Esophagus squamous epithelium (tissue), 4 donors: ENCODE measurements around the gene LRP1.

Source experiments
- POLR2A ChIP-seq, 4 donors: fragments of 450-650 bp; IDR thresholded peaks; one replicate each; pipeline ENCODE4 v1.6.1; 2017; ENCODE audit warnings: antibody characterized with exemption in 4 of 4, mild to moderate bottlenecking in 4 of 4, moderate library complexity in 3 of 4
- TF ChIP-seq, protein P1 (sequence below), 6 experiments: fragments of 450-650 bp in 4 of 6; fragments of 200-600 bp in 2 of 6; sonication (generic) in 2 of 6; IDR thresholded peaks; one replicate each; pipeline ENCODE4 v1.5.1; 2016 to 2019; ENCODE audit warnings: antibody characterized with exemption in 6 of 6, mild to moderate bottlenecking in 4 of 6, moderate library complexity in 4 of 6

DNA sequence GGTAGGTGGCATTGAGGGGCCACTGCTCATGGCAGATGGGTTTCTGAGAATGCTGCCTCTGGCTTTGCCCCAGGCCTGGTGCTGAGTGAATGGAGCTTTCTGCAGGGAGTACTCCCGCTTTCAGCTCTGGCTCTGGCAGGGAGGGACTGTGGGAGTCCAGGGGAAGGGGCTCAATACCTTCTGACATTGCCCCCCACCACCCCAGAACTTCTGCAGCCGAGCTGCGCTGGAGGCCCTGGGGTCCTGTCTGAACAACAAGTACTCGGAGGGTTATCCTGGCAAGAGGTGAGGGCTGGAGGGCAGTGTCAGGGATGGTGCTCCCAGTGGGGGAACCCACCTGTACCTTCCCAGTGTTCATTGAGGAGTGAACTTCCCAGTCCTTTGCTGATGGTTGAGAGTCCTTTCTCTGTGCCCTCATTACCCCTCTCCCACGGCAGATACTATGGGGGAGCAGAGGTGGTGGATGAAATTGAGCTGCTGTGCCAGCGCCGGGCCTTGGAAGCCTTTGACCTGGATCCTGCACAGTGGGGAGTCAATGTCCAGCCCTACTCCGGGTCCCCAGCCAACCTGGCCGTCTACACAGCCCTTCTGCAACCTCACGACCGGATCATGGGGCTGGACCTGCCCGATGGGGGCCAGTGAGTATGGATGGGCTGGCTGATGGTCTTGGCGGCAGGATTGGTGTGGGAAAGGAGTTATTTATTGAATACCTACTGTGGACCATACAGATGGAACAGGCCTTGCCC lies 103.2 kb downstream of the LRP1 start:
- TF ChIP-seq POLR2A (IDR thresholded peaks at IDR 0.05), result no peak
- TF ChIP-seq, protein P1, sequence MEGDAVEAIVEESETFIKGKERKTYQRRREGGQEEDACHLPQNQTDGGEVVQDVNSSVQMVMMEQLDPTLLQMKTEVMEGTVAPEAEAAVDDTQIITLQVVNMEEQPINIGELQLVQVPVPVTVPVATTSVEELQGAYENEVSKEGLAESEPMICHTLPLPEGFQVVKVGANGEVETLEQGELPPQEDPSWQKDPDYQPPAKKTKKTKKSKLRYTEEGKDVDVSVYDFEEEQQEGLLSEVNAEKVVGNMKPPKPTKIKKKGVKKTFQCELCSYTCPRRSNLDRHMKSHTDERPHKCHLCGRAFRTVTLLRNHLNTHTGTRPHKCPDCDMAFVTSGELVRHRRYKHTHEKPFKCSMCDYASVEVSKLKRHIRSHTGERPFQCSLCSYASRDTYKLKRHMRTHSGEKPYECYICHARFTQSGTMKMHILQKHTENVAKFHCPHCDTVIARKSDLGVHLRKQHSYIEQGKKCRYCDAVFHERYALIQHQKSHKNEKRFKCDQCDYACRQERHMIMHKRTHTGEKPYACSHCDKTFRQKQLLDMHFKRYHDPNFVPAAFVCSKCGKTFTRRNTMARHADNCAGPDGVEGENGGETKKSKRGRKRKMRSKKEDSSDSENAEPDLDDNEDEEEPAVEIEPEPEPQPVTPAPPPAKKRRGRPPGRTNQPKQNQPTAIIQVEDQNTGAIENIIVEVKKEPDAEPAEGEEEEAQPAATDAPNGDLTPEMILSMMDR (IDR thresholded peaks at IDR 0.05), result no peak
